GM12878 (cell line): ENCODE data around the gene SPR. TPM values are rescaled to one million over a fixed set of nuclear protein-coding genes. Genes with fewer than 3 reads are reported as not detected.
A peak's percentile ranks its signal among the peaks of the same experiment; 100 is the strongest.

Experiments
- CBX5 ChIP-seq: sonication (generic); IDR thresholded peaks from 2 replicates; pipeline ENCODE4 v1.6.1; 2016; ENCODE audit warnings: low read depth, moderate library complexity, mild to moderate bottlenecking, inconsistent platforms
- EED ChIP-seq: sonication (generic); IDR thresholded peaks from 2 replicates; pipeline ENCODE4 v1.6.1; 2016; ENCODE audit warnings: antibody characterized with exemption, low read depth
- NR2F1 ChIP-seq: fragments of 450-650 bp; conservative IDR thresholded peaks from 2 replicates; pipeline ENCODE4 v1.6.1; 2017; ENCODE audit warnings: mild to moderate bottlenecking
- PML ChIP-seq: IDR thresholded peaks from 2 replicates; pipeline ENCODE4 v1.6.1; 2012; ENCODE audit warnings: low read length, inconsistent platforms
- RCOR1 ChIP-seq: conservative IDR thresholded peaks from 2 replicates; pipeline ENCODE4 v1.6.1; 2012; ENCODE audit warnings: low read depth, low read length, improper control_type of control experiment
- SMC3 ChIP-seq: IDR thresholded peaks from 2 replicates; pipeline ENCODE4 v1.6.1; 2011; ENCODE audit warnings: low read length, improper control_type of control experiment, borderline replicate concordance
- SREBF1 ChIP-seq: IDR thresholded peaks from 2 replicates; pipeline ENCODE4 v1.6.1; 2012; ENCODE audit warnings: mild to moderate bottlenecking, low read length
- polyA plus RNA-seq, 11 experiments: library from polyadenylated mRNA; depleted of rRNA in 4 of 11; unstranded in 6 of 11; stranded (reverse) in 5 of 11; fragments of >200 nt; fragmentation: Nextera tagmentation in 4 of 11; fragmentation: Illumina TruSeq in 1 of 11; extraction: Ambion mirVana in 4 of 11; extraction: Trizol in 1 of 11; gene quantifications; 1 replicate in 1 of 11; 2 replicates in 10 of 11; pipeline versions ENCODE4 v1.2.1 to v1.2.3, GENCODE V29; 2011 to 2016; ENCODE audit warnings: inconsistent platforms in 2 of 11, missing spikeins in 2 of 11, low read depth in 1 of 11
- total RNA-seq, 4 experiments: library from RNA; depleted of rRNA in 3 of 4; stranded (reverse); fragments of >200 nt in 3 of 4; fragmentation: Illumina TruSeq in 1 of 4; extraction: Trizol in 1 of 4; gene quantifications; 2 replicates each; pipeline versions ENCODE4 v1.2.1 to v1.2.3, GENCODE V29; 2013 to 2021
- TF ChIP-seq, protein P1 (sequence below): fragments of 450-650 bp; IDR thresholded peaks from 2 replicates; pipeline ENCODE4 v1.6.1; 2018; ENCODE audit warnings: mild to moderate bottlenecking, low read depth, moderate library complexity; ENCODE audit not compliant: partially characterized antibody
- TF ChIP-seq, protein P2 (sequence below): fragments of 150-350 bp; IDR thresholded peaks from 2 replicates; pipeline ENCODE4 v1.6.1; 2014; ENCODE audit warnings: mild to moderate bottlenecking, low read depth, low read length
- TF ChIP-seq, protein P3 (sequence below): IDR thresholded peaks from 2 replicates; pipeline ENCODE4 v1.6.1; 2012; ENCODE audit warnings: improper control_type of control experiment, low read depth, low read length; ENCODE audit not compliant: insufficient replicate concordance
- TF ChIP-seq, protein P4 (sequence below): fragments of 450-650 bp; formaldehyde crosslinking; IDR thresholded peaks from 2 replicates; pipeline ENCODE4 v1.4.0; 2020; ENCODE audit warnings: mild to moderate bottlenecking, moderate library complexity

The SPR gene
- total and polyA plus RNA-seq, 10 of the 15 experiments (the other 5 are each of a cell fraction or from before 2014, with no cell fraction given), result 0.68 to 7.8 (median 2.5) TPM

DNA sequence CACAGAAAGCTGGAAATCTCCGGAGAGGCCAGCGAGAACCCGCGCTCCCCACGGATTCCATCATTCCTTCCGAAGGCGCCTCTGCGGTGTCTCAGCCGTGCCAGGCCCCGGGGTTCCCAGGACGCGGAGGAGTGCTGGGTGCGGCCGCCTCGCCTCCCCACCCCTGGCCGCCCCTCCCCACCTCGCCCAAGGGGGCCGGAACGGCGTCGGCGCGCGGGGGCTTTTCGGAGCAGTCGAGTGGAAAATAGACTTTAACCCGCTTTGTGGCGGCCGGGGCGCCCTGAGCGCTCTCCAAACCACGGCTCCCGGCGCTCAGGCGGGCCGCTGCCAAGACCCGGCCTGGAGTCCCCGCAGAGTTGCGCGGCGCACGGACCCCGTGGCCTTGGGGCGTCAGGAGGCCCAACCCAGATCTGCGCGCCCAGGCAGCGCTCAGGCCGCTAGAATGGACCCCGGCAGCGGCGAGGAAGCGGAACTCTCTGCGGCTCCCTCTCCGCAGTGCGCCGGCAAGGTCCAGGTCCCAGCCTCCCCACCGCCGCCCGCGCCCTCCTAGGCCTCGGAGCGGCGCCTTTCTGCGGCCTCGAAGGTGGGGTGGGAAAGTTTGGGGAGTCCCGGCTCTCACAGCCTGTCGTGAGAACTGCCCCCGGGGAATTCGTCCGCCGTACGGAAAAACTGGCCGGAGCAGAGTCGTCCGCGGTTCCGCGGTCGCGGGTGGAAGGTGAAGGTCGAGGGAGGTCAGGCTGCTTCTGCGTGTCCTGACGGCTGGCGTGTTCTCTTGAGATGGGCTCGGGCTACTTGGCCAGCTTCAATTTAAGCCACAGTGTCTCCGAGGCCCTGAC is 28.9 kb downstream of the SPR start (continued):
- TF ChIP-seq, protein P1, sequence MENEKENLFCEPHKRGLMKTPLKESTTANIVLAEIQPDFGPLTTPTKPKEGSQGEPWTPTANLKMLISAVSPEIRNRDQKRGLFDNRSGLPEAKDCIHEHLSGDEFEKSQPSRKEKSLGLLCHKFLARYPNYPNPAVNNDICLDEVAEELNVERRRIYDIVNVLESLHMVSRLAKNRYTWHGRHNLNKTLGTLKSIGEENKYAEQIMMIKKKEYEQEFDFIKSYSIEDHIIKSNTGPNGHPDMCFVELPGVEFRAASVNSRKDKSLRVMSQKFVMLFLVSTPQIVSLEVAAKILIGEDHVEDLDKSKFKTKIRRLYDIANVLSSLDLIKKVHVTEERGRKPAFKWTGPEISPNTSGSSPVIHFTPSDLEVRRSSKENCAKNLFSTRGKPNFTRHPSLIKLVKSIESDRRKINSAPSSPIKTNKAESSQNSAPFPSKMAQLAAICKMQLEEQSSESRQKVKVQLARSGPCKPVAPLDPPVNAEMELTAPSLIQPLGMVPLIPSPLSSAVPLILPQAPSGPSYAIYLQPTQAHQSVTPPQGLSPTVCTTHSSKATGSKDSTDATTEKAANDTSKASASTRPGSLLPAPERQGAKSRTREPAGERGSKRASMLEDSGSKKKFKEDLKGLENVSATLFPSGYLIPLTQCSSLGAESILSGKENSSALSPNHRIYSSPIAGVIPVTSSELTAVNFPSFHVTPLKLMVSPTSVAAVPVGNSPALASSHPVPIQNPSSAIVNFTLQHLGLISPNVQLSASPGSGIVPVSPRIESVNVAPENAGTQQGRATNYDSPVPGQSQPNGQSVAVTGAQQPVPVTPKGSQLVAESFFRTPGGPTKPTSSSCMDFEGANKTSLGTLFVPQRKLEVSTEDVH, result no peak
- TF ChIP-seq EED (no peak), PML (no peak), NR2F1 (peak; percentile 99), SREBF1 (0 out of 2 replicates have a peak, but pooled peaks have one; percentile 25), CBX5 (0 out of 2 replicates have a peak, but pooled peaks have one; percentile 26), RCOR1 (no peak), SMC3 (no peak)
- TF ChIP-seq, protein P2, sequence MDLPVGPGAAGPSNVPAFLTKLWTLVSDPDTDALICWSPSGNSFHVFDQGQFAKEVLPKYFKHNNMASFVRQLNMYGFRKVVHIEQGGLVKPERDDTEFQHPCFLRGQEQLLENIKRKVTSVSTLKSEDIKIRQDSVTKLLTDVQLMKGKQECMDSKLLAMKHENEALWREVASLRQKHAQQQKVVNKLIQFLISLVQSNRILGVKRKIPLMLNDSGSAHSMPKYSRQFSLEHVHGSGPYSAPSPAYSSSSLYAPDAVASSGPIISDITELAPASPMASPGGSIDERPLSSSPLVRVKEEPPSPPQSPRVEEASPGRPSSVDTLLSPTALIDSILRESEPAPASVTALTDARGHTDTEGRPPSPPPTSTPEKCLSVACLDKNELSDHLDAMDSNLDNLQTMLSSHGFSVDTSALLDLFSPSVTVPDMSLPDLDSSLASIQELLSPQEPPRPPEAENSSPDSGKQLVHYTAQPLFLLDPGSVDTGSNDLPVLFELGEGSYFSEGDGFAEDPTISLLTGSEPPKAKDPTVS, result no peak
- TF ChIP-seq, protein P3, sequence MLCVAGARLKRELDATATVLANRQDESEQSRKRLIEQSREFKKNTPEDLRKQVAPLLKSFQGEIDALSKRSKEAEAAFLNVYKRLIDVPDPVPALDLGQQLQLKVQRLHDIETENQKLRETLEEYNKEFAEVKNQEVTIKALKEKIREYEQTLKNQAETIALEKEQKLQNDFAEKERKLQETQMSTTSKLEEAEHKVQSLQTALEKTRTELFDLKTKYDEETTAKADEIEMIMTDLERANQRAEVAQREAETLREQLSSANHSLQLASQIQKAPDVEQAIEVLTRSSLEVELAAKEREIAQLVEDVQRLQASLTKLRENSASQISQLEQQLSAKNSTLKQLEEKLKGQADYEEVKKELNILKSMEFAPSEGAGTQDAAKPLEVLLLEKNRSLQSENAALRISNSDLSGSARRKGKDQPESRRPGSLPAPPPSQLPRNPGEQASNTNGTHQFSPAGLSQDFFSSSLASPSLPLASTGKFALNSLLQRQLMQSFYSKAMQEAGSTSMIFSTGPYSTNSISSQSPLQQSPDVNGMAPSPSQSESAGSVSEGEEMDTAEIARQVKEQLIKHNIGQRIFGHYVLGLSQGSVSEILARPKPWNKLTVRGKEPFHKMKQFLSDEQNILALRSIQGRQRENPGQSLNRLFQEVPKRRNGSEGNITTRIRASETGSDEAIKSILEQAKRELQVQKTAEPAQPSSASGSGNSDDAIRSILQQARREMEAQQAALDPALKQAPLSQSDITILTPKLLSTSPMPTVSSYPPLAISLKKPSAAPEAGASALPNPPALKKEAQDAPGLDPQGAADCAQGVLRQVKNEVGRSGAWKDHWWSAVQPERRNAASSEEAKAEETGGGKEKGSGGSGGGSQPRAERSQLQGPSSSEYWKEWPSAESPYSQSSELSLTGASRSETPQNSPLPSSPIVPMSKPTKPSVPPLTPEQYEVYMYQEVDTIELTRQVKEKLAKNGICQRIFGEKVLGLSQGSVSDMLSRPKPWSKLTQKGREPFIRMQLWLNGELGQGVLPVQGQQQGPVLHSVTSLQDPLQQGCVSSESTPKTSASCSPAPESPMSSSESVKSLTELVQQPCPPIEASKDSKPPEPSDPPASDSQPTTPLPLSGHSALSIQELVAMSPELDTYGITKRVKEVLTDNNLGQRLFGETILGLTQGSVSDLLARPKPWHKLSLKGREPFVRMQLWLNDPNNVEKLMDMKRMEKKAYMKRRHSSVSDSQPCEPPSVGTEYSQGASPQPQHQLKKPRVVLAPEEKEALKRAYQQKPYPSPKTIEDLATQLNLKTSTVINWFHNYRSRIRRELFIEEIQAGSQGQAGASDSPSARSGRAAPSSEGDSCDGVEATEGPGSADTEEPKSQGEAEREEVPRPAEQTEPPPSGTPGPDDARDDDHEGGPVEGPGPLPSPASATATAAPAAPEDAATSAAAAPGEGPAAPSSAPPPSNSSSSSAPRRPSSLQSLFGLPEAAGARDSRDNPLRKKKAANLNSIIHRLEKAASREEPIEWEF, result no peak
- TF ChIP-seq, protein P4, sequence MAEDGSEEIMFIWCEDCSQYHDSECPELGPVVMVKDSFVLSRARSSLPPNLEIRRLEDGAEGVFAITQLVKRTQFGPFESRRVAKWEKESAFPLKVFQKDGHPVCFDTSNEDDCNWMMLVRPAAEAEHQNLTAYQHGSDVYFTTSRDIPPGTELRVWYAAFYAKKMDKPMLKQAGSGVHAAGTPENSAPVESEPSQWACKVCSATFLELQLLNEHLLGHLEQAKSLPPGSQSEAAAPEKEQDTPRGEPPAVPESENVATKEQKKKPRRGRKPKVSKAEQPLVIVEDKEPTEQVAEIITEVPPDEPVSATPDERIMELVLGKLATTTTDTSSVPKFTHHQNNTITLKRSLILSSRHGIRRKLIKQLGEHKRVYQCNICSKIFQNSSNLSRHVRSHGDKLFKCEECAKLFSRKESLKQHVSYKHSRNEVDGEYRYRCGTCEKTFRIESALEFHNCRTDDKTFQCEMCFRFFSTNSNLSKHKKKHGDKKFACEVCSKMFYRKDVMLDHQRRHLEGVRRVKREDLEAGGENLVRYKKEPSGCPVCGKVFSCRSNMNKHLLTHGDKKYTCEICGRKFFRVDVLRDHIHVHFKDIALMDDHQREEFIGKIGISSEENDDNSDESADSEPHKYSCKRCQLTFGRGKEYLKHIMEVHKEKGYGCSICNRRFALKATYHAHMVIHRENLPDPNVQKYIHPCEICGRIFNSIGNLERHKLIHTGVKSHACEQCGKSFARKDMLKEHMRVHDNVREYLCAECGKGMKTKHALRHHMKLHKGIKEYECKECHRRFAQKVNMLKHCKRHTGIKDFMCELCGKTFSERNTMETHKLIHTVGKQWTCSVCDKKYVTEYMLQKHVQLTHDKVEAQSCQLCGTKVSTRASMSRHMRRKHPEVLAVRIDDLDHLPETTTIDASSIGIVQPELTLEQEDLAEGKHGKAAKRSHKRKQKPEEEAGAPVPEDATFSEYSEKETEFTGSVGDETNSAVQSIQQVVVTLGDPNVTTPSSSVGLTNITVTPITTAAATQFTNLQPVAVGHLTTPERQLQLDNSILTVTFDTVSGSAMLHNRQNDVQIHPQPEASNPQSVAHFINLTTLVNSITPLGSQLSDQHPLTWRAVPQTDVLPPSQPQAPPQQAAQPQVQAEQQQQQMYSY (CRISPR knock-in tag), result no peak
